ENCODE data around the gene RILPL2. TPM values are rescaled to one million over a fixed set of nuclear protein-coding genes. Genes with fewer than 3 reads are reported as not detected.

RILPL2 gene
- total and polyA plus RNA-seq, 8 donors, result 0.83 to 2.1 (median 1.3) TPM

DNA sequence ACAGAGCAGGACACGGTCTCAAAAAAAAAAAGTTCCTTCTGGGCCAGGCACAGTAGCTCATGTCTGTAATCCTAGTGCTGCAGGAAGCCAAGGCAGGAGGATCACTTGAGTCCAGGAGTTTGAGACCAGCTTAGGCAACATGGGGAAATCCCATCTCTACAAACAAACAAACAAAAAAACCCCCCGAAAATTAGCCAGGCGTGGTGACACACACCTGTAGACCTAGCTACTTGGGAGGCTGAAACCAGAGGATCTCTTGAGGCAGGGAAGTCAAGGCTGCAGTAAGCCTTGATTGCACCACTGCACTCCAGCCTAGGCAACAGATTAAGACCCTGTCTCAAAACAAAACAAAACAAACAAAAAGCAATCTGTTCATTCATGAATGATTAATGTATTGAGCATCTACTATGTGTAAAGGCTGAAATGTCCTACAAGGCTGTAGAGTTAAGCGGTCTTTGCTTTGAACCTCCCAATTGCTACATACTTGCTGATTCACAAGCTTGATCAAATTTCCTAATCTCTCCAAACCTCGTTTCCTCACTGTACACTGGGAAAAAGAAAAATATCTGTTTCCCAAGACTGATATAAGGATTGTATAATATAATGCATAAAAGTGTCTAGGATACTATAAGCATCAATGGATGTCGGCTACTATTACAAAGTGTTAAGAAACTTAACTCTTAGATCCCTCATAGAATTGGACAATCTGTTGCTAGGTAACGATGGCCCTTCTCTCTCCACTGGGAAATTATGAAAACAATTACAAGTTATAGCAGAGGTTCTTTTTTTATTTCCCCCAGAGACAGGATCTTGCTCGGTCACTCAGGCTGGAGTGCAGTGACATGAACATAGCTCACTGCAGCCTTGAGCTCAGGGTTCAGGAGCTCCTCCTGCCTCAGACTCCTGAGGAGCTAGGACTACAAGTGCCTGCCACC, 7.9 kb upstream of the RILPL2 start:
- no peak for FAIRE-seq
- Histone ChIP-seq H3K4me3 (no peak overlapping the region), H3K9me3 (no peaks in the 10 kb centered on the region), H3K27ac (no peak overlapping the region), H3K36me3 (no peaks in the 10 kb centered on the region), H3K4me1 (no peaks in the 10 kb centered on the region), H3K27me3 (no peaks in the 10 kb centered on the region)
- intact Hi-C loops (cut with DNase I), result no loop called here
- DNase-seq, result no peak
- WGBS, 2 donors, result 64 to 82% methylated on average over 8 of the region's 8 CpGs
- no peak for ATAC-seq
- TF ChIP-seq, protein P1, sequence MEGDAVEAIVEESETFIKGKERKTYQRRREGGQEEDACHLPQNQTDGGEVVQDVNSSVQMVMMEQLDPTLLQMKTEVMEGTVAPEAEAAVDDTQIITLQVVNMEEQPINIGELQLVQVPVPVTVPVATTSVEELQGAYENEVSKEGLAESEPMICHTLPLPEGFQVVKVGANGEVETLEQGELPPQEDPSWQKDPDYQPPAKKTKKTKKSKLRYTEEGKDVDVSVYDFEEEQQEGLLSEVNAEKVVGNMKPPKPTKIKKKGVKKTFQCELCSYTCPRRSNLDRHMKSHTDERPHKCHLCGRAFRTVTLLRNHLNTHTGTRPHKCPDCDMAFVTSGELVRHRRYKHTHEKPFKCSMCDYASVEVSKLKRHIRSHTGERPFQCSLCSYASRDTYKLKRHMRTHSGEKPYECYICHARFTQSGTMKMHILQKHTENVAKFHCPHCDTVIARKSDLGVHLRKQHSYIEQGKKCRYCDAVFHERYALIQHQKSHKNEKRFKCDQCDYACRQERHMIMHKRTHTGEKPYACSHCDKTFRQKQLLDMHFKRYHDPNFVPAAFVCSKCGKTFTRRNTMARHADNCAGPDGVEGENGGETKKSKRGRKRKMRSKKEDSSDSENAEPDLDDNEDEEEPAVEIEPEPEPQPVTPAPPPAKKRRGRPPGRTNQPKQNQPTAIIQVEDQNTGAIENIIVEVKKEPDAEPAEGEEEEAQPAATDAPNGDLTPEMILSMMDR (IDR thresholded peaks at IDR 0.05), result no peak

DNA sequence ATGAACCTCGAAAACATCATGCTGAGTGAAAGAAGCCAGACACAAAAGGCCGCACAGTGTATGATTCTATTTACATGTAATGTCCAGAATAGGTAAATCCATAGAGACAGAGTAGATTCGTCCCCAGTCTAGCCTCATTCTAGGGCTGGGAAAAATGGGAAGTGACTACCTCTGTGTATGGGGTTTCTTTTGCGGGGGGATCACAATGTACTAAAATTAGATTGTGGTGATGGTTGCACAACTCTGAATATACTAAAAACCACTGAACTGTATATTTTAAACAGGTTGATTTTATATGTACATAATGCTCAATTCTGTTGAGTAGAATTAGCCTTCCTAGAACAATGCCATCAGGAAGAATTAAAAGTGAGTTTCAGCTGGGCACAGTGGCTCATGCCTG, 6.3 kb upstream of the RILPL2 start:
- no peaks in the 10 kb centered on the region for H3K4me1 ChIP-seq
- intact Hi-C loops (cut with DNase I), result no loop called here
- no peak overlapping the region for H3K4me3 ChIP-seq
- ATAC-seq, result peak in 1 of 4 donors; percentile 27
- no peak for FAIRE-seq
- H3K27ac ChIP-seq, result no peak overlapping the region
- DNase-seq, result no peak
- H3K9me3 ChIP-seq, result no peaks in the 10 kb centered on the region
- H3K36me3 ChIP-seq, result no peaks in the 10 kb centered on the region
- no peaks in the 10 kb centered on the region for H3K27me3 ChIP-seq
- WGBS, 2 donors, result 78 to 83% methylated on average over 4 of the region's 4 CpGs
- TF ChIP-seq, protein P1 (IDR thresholded peaks at IDR 0.05), result no peak

DNA sequence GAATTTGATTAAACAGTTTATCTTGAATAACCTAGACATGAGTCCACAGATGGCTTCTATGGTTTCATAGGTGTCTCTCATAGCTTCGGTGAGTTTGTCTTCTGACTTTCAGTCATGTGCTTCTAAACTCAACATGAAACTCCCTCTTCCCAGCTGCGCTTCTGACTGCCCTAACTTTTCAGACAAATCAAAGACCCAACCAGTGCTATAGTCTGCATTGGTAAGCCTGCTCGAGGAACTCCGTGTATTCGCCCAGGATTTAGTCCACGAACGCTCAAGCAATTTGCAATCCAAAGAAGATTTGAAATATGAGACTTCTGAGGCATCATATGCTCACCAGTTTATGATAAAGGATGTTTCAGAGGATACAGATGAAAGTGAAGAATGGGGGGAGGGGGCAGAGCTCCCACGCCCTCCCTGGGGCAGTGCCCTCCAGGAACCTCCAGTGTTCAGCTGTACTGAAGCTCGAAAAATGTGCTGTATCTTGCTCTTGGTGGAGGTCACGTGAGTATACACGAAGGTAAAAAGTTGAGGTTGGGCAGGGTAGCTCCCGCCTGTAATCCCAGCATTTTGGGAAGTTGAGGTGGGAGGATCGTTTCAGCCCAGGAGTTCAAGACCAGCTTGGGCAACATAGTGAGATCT, 5.2 kb upstream of the RILPL2 start:
- Histone ChIP-seq H3K27ac (no peak overlapping the region), H3K36me3 (no peaks in the 10 kb centered on the region), H3K4me1 (no peaks in the 10 kb centered on the region), H3K27me3 (no peaks in the 10 kb centered on the region), H3K4me3 (no peak overlapping the region), H3K9me3 (no peaks in the 10 kb centered on the region)
- TF ChIP-seq, protein P1 (IDR thresholded peaks at IDR 0.05), result no peak
- WGBS, 2 donors, result 82 to 86% methylated on average over 13 of the region's 13 CpGs
- no peak for DNase-seq
- intact Hi-C loops (cut with DNase I), result no loop called here
- no peak for FAIRE-seq
- ATAC-seq, result no peak

DNA sequence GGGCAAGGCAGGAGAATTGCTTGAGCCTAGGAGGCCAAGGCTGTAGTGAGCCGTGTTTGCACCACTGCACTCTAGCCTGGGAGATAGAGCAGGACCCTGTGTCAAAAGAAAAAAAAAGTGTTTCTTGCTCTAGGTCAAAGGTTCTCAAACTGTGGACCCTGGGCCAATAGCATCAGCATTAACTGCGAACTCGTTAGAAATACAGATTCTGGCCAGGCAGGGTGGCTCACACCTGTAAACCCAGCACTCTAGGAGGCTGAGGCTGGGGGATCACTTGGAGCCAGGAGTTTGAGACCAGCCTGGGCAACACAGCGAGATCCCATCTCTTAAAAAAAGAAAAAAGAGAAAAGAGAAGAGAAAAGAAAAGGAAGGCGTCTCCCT, 858 bp downstream of the RILPL2 start:
- intact Hi-C loops (cut with DNase I), result no loop called here
- no peak for DNase-seq
- H3K27me3 ChIP-seq, result no peaks in the 10 kb centered on the region
- ATAC-seq, result no peak
- peaks cover 0 to 5% (median 0%) of the 10 kb centered on the region in 3 donors for H3K4me1 ChIP-seq
- WGBS, 2 donors, result 49 to 61% methylated on average over 5 of the region's 5 CpGs
- H3K4me3 ChIP-seq, result peak overlapping the region; percentile 53 to 82 (median 62)
- no peak for FAIRE-seq
- no peaks in the 10 kb centered on the region for H3K9me3 ChIP-seq
- TF ChIP-seq, protein P1 (IDR thresholded peaks at IDR 0.05), result no peak
- no peaks in the 10 kb centered on the region for H3K36me3 ChIP-seq
- H3K27ac ChIP-seq, result peak overlapping the region in 1 of 4 donors; percentile 57
